Fibroblast of mammary gland (primary cell): Measurements from ENCODE around the gene EGLN1.

Source experiments
- DNase-seq: peaks from one replicate; pipeline ENCODE4 v3.0.0-alpha.2; 2010; ENCODE audit warnings: low read depth
- H3K4me3 ChIP-seq: 2 replicates; pipeline ENCODE4 v1.5.1; 2011; ENCODE audit warnings: low read depth, mild to moderate bottlenecking, low read length, moderate library complexity; ENCODE audit not compliant: control insufficient read depth
- CTCF ChIP-seq: conservative IDR thresholded peaks from 2 replicates; pipeline ENCODE4 v1.5.1; 2011; ENCODE audit warnings: low read depth, low read length, inconsistent platforms; ENCODE audit not compliant: control insufficient read depth, insufficient read depth

The EGLN1 gene

GRCh38 chr1:231329483-231329882 lies 92.6 kb downstream of the EGLN1 start:
- DNase-seq = no peak
- no peak overlapping the region for H3K4me3 ChIP-seq
- TF ChIP-seq CTCF = no peak

DNA sequence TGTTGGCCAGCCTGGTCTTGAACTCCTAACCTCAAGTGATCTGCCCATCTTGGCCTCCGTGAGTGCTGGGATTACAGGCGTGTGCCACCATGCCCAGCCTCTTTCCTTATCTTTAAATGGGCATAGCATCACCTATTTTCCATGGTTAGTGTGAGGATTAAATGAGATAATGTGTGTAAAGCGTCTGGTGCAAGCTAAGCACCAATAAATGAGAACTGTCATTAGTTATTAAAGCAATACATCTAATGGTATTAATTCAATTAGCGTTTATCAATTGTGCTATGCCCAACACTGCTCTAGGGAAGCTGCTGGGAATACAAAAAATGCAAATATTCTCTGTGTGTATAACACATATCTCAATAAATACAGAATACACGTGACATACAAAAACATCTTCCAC lies 94.5 kb downstream of the EGLN1 start:
- H3K4me3 ChIP-seq = no peak overlapping the region
- no peak for TF ChIP-seq CTCF
- DNase-seq = no peak

DNA sequence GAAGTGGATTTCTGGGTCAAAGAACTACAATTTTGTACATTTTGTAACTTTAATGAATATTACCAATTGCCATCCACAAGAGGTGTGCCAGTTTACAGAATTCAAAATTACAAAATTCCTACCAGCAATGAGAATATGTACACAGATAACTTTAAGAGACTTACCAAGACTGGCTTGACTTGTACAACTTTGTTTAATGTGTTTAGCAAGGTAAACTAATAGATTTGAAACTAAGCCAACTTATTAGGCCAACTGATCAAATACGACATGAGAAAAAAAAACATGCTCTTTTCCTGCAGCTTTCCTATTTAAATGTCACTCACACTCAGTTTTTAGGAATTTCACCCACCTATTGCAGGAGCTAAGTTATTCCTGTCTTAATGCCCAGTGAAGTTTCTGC lies 95.8 kb downstream of the EGLN1 start:
- TF ChIP-seq CTCF = no peak
- no peak for DNase-seq
- H3K4me3 ChIP-seq = no peak overlapping the region

DNA sequence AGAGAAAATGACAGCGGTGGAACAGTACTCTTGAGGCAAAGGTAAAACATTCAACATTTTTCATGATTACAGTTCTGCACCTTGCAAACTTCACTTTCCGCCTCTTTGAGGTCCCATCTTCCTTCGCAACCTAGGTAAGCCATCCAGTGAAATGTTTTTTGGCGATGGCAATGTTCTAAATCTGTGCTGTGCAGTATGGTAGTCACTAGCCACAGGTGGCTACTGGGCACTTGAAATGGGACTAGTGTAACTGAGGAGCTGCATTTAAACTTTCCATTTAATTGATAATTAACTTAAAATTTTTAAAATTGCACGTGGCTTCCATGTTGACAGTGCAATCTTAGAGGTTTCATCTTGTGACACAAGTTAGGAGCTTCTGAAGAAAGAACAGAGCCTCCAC lies 97.4 kb downstream of the EGLN1 start:
- no peak for DNase-seq
- no peak for TF ChIP-seq CTCF

DNA sequence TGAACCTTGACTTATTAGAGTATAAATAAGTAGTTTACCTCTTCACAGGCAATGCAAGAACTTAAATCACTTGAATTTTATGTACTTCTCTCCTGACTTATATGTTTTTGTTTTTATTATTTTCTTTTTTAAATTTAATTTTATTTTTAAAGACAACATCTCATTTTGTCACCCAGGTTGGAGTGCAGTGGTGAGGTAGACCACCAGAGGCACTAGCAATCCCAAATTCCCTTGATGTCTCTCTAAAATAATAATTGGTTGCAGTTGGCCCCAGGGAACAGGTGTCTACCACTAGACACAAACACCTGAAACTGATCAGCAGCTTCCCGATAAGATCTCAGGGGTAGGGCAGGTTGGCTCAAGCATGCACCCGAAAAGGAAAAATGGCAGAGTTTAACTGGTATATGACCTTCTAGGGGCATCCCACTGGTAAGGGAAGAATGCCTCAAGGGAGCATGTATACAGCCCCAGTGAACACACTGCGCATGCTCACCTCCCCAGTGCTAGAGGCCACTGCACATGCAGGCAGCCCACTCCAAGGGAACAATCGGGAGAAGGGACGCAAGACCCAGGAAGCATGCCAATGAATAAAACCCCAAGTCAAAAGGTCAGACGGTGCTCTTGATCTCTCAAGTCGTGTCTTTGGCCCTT lies 99.1 kb downstream of the EGLN1 start:
- H3K4me3 ChIP-seq = no peak overlapping the region
- TF ChIP-seq CTCF = no peak
- DNase-seq = no peak

More for the DNA sequence above, 97.4 kb downstream of the EGLN1 start:
- no peak overlapping the region for H3K4me3 ChIP-seq

DNA sequence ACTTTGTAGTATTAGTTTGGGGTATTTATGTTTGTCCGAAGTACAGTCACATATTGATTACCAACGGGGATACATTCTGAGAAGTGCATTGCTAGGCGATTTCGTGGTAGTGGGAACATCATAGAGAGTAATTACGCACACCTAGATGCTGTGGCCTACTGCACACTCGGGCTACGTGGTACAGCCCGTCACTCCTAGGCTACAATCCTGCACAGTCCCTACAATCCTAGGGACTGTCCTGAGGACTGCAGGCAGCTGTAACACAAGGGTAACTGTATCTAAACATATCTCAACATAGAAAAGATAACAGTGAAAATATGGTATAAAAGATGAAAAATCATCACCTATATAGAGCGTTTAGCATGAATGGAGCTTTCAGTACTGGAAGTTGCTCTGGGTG lies 103.0 kb downstream of the EGLN1 start:
- TF ChIP-seq CTCF = no peak
- H3K4me3 ChIP-seq = no peak overlapping the region
- no peak for DNase-seq

GRCh38 chr1:231318568-231318967 lies 103.5 kb downstream of the EGLN1 start:
- no peak for TF ChIP-seq CTCF
- no peak for DNase-seq
- H3K4me3 ChIP-seq = no peak overlapping the region
